Coronary artery (tissue), 2 donors: Measurements from ENCODE around the gene TRIP13.

ENCODE experiments used
- DNase-seq: peaks from one replicate; pipeline ENCODE4 v3.0.0-alpha.2; 2017; ENCODE audit warnings: low spot score
- H3K27ac ChIP-seq, 2 donors: fragments of 200-600 bp; sonication (generic); one replicate each; pipeline ENCODE4 v1.5.1; 2016 to 2019
- H3K4me3 ChIP-seq: fragments of 200-600 bp; sonication (generic); 2 replicates; pipeline ENCODE4 v1.5.1; 2016; ENCODE audit warnings: mild to moderate bottlenecking, moderate library complexity
- CTCF ChIP-seq: fragments of 200-600 bp; sonication (generic); IDR thresholded peaks from one replicate; pipeline ENCODE4 v1.5.1; 2019; ENCODE audit warnings: antibody characterized with exemption

The TRIP13 gene

GRCh38 chr5:955886-956761 lies 63.4 kb downstream of the TRIP13 start:
- H3K27ac ChIP-seq = no peak overlapping the region
- H3K4me3 ChIP-seq = no peak overlapping the region
- no peak for TF ChIP-seq CTCF
- peak; percentile 57 for DNase-seq

- TF ChIP-seq CTCF = no peak
- DNase-seq = peak; percentile 69
- H3K27ac ChIP-seq = no peak overlapping the region
- H3K4me3 ChIP-seq = peak overlapping the region; percentile 24
These were observed 64.5 kb downstream of the TRIP13 start for GRCh38 chr5:956941-957747.

- TF ChIP-seq CTCF = no peak
- no peak overlapping the region for H3K27ac ChIP-seq
- H3K4me3 ChIP-seq = no peak overlapping the region
- peak; percentile 69 for DNase-seq
These were observed 65.2 kb downstream of the TRIP13 start for GRCh38 chr5:957748-958485.

GRCh38 chr5:958701-959571 lies 66.3 kb downstream of the TRIP13 start:
- H3K27ac ChIP-seq = no peak overlapping the region
- no peak overlapping the region for H3K4me3 ChIP-seq
- no peak for TF ChIP-seq CTCF
- peak; percentile 72 for DNase-seq

GRCh38 chr5:959581-960531 lies 67.2 kb downstream of the TRIP13 start:
- Histone ChIP-seq H3K4me3 (no peak overlapping the region), H3K27ac (no peak overlapping the region)
- TF ChIP-seq CTCF = no peak
- DNase-seq = peak; percentile 64
